ACHN (cell line): ENCODE measurements around the gene FGR.

Experiments used
- DNase-seq: peaks from one replicate; pipeline ENCODE4 v3.0.0-alpha.2; 2015
- in situ Hi-C: cut with HindIII; loops from 2 replicates; pipeline ENCODE4 v1.10.0; 2017; ENCODE audit warnings: low sequenced_read_pairs, low pct_ligation_motif_present, low pct_unique_long_range_greater_than_20kb

The FGR gene

DNA sequence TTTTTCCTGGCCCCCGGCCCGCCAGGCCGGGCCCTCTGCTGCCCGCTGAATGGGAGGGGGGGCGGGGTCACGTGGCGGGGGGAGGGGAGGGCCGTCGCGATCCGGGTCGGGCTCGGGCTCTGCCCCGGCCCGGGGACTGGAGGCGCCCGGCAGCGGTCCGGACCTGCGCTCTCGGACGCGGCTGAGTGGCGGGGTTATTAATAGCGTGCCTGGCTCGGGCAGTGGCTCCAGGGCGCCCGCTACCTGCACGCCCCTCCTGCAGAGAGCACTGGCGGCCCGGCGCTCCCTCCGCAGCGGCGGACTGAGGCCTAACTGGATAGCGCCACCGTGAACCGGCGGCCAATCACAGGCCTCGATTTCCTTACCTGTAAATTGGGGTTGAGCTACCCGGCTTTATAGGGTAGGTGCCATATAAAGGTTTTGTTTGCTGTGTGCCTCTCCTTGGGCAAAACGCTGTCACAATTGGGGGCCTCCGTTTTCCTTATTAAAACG lies 59.1 kb downstream of the FGR start:
- peak; percentile 53 for DNase-seq
- in situ Hi-C loops, result no loop called here

DNA sequence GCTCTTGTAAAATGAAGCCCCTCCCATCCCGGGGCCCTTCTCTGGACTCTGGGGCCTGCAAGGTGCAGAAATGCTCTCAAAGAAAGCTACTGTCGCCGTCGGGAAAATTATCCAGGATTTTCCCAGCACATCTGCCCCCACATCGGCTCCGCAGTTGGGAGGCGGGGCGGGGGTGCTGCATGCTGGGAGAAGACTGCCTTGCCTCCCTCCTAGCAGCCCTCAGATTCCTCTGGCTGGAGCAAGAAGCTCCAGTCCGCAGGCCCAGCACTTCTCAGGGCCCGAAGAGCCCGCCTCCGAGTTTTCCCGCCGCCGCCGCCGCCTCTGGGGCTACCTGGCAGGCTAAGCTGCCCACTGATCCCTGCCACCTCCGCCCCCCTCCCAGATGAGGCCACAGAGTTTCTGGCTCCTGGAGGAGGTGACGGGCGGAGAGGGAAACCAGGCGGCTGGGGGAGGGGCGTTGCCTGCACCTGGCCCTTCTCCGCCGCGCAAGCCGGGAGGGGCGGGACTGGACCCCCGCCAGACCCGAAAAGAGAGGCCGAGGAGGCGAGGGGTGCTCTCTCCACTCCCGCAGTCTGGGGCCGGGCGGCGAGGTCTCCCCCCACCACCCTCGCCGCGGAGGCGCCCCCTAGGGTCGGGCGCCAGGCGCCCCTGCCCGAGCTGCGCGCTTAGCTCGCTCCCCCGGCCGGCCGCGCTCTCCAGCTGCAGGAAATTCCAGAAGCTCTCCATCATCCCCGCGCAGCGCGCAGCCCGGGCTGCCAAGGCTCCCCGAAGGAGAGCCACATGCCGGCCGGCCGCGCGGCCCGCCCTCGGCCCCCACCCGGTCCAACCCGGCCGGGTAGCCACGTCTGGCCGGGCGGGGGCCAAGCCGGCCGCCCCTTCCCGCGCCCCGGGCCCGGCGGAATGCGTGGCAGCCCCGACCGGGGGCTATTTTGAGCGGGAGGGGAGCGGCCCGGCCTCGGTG lies 59.8 kb downstream of the FGR start:
- peak; percentile 79 for DNase-seq
- in situ Hi-C loops, result no loop called here

DNA sequence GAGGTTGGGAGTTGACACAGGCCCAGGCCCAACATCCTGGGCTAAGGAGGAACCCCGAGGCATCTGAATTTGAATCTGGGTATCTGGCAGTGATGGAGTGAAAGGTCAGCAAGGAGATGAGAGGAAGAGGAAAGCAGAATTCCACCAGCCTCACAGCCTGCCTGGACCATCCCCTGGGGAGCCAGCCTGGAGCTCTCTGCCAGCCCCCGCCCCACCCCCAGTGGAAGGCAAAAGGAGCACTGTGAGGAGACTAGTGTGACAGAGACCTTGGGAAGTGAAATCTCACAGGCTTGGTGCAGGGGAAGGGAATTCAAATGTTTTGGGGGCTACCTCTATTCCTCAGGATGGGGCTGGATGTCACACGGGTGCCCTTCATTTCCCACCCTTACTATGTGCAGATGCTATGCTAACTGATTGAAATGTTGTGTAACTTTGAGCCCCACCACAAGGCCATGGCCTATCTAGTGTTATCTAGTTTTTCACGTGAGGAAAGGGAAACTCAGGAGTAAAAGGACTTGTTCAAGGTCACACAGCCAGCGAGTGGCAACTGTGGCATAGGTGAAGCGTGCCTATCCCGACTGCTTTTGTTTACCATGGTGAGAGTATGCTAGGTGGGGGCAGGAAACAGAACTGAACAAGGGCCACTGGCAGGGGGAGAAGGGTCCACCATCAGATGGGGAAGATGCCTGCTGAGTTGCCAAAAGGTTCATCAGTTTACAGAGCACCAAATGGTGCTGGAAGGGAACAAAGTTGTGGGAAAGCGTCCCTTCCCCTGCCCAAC lies 60.8 kb downstream of the FGR start:
- in situ Hi-C loops, result no loop called here
- DNase-seq, result no peak

DNA sequence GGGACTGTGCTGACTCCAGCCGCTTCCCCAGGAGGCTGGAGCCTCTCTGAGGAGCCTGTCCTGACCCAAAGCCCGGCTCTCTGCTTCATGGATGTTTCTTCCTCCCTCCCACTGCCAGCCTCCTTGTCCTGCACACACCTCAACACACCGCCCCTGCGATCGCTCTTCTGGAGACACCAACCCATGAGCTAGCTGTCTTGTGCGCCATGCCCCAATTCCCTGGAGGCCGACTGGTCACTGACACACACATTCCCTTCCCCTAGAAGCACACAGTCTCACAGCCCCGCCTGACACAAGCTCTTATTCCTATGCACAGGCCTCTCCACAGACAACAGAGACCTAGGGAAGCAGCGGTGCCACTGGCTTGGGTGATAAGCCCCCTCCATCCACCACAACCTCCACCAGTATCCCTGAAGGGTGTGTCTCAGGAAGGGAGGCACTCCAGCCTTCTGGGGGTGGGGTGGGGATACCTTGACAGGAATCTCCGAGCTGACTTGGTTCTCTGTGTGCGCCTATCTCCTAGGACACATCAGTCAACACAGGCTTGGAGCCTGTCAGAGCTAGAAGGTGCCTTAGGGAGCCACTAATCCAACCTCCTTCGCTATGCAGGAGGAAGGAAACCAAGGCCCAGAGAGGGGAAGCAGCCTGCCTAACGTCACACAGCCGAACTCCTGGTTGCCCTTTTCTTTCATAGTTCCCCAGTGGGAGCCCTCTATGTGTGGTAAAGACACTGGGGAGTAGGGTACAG lies 62.1 kb downstream of the FGR start:
- in situ Hi-C loops, result no loop called here
- no peak for DNase-seq

DNA sequence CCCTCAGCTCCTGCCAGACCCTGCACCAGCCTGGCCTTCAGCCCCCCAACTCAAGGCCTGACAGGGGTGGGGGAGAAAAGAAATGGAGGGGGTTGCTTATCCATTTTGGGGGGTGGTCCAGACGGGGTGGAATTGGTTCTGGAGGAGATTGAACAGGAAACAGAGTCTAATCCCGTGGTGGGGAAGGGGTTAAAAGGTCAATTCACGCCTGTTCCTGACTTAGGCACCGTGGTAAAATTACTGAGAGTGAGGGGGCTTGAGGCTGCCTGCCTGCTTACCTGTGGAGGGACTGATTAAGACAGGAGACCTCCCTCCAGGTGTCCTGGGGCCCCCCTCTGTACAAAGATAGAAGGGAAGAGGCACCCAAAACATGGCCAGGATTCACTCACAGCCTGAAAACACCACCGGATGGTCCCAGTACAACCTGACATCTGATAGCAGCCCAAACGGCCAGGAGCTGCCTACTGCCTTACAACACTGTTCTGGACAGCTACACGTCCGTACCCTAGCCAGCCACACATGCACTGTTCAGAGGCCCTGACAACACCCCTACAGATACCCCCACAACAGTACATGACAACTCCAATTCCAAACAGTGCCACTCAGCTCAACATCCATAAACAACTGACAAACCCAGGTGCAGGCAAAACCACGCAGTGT lies 62.8 kb downstream of the FGR start:
- in situ Hi-C loops, result no loop called here
- no peak for DNase-seq

DNA sequence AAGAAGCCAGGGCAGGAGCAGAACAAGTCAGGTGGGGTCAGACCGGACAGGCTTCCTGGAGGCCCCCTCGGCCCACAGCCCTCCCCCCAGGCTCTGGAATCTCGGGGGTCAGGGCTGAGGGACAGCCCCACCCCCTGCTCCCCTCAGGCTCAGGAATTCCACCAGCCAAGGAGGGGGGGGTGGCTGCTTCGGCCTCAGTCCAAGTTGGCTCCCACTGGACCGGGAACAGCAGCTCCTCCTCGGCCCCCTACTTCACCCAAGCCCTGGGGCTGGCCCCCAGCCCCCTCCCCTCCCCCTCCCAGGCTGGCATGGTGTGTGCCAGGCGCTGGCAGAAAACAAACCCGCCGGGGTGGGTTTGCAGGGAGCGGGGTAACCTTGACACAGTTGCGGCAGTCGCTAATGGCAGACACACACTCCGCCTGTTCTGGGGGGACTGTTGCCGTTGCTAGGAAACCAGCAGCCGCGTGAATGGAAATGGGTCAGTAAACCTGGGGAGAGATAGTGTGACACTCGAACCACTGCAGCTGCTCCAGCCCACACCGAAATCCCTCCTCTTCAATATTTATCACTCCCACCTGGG lies 63.5 kb downstream of the FGR start:
- in situ Hi-C loops, result no loop called here
- no peak for DNase-seq

DNA sequence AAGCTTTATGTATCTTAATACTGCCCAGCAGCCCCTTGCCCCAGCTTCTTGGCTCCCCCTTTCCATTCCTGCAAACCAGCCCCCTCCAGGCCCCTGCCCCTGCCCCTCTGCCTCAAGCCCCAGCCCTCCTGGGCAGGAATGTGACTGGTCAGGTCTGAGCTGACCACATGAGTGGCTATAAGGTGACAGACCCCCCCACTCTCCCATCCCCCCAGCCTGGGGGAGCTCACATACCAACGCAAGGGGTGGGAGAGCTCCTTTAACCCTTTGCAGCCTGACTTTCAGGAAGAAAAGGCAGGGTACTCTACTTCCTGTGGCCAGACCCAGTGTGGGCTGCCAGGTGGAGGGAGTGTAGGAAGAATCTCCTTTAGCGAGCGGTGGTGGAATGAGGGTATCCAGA lies 64.2 kb downstream of the FGR start:
- in situ Hi-C loops, result no loop called here
- DNase-seq, result no peak

DNA sequence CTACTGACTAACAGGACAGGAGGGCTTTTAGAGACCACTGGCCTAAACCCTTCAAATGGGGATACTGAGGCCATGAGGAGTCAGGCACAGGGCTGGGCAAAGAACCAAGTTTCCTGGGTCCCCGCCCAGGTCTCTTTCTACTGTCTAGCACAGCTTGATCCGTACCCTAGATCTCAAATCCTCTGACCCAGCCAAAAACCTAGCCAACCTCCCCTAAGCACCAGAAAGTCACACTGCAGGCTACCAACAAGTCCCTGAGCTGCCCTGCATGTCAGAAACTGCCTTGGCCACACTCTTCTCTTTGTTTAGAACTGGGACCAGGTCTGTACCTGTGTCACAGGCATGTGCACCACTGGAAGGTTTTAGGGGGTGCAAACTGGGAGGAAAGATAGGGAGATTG lies 64.6 kb downstream of the FGR start:
- DNase-seq, result no peak
- in situ Hi-C loops, result no loop called here

DNA sequence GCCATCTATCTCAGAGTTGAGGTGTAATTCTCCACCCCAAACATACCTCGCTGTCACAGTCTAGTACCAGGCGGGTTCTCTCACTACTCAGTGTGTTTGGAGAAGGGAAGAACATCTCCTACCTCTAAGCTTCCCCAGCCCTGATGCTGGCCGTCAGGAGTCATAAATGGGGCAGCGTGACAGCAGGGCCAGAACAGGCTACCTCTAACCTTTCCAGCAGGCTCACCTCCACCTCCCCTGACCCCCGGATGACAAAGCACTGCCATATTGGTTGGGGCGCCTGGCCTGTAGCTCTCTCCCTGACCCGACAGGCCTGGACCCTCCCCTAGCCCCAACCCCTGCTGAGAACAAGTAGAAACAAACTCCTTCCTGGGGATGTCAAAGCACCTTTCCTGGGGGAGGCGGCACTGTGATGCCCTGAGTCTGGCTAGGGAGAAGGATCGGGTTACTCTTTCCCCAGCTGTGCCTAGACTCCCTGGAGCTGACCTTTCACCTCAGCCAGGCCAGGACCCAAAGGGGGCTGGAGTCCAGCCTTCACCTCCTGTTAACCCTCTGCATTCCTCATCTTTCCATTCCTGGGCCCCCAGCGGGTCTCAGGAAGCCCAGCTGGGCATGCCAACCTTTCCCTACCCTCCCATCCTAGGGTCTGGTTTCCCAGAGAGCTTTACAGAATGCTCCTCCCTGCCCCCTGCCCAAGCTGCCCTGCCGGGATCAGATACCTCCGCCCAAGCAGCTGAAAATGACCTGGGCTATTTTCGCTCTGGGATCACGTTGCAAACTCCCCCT lies 65.3 kb downstream of the FGR start:
- no peak for DNase-seq
- in situ Hi-C loops, result no loop called here

DNA sequence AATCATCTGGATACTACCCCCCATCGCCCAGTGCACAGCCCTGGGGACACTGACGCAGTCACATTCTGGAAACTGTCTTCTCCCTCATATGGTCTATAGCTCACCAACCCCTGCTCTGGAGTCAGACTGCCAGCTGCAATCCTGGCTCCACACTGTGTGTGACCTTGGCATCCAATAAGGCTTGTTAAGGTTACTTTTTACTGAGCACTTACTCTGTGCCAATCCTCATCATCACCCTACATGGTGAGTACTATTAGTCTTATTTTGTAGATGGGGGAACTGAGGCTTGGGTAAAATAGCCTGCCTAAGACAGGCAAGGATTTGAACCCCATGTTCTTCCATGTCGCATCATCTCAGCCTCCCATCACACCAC lies 65.9 kb downstream of the FGR start:
- in situ Hi-C loops, result no loop called here
- DNase-seq, result no peak

DNA sequence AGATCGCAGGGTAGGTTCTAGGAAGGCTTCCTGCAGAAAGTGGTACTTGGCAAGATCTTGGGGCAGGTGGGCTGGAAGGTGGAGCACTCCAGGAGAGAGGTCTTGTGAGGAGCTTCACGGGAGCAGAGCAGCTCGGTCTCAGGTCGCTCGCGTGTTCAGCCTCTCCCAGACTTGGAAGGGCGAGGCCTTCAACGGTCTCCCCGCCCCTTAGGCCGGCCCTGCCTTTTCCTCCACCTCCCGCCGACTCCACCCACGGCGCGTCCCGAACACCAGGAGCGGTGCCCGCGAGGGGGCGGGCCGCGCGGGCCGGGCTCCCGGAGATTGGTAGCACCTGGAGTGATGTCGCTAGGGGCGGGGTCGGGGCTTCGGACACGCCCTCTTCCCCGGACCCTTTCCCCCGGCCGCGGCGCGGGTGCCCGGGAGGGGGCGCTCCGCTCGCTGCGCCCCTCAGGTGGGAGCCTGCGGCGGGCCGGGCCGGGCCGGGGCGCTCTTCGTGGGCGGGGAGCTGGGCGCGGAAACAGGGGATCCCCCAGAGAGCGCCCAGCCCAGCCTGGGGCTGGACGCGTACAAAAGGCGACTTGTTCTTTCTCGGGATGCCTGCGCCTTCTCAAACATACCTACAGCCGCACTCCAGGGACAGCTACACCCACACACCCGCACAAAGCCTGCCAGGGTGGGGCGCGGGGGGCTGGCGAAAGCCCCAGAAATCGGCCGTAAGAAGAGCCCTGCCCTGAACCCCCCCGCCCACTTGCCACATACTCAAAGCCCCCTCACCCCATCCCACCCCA lies 66.5 kb downstream of the FGR start:
- DNase-seq, result peak; percentile 93
- in situ Hi-C loops, result no loop called here

DNA sequence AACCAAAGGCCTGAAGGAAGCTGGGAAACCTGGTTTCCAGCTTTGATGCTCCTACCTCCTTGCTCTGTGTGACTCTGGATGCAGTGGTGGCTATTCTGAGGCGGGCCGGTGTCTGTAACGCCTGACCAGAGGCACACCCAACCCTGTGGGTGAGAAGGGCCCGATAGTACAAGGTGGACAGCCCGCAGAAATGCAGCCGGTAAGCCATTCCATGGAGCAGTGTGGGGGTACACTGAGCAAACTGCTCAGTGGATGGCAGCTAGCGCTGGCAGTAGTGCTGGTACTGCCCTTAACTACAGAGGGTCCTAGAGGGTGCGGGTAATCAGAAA lies 67.0 kb downstream of the FGR start:
- no peak for DNase-seq
- in situ Hi-C loops, result no loop called here

DNA sequence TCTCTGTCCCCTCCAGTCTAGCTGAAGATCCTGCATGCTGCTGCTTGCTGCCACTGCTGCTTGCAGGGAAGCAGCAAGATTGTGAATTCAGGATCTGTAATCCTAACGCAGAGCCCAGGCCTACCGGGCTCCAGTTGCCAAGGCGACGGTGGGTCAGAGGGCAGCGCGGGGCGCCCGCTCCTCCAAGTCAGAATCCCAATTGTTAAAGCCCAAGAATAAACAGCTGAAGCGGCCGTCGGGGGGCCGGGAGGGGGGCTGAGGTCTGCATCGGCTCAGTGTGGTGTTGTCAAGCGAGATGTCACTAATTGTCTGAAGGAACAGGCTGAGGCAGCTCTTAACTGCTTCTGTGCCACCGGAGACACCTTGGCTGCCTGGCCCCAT lies 67.8 kb downstream of the FGR start:
- in situ Hi-C loops, result no loop called here
- no peak for DNase-seq

DNA sequence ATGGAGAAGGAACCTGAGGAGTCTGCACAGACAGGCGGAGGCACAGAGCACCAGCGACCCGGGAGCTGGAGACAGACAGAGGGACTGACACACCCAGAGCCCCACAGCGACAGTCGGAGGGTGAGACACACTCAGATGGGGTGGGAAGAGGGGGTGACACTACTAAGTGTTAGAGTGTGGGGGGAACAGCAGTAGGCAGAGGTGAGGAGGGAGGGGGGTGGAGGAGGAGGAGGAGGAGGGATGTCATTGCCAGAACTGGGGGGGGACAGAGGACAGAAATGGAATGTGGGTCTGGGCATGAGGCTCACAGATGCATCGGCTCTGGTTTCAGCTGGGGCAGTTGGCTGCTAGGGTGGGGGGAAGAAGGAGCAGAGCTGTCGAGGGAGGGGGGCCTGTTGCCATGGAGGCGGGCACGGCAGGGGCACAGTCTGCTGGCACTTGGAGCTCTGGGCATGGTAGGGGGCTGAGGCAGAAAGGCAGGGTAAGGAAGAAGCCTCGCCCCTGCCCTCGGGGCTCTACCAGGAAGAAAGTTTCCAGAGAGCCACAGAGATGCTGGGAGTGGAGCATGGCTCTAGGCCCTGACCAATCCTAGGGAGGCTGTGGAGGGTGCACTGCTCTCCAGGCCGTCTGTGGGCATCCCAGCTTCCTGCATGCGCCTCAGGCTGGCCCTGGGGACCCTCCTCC lies 68.4 kb downstream of the FGR start:
- in situ Hi-C loops, result no loop called here
- no peak for DNase-seq

DNA sequence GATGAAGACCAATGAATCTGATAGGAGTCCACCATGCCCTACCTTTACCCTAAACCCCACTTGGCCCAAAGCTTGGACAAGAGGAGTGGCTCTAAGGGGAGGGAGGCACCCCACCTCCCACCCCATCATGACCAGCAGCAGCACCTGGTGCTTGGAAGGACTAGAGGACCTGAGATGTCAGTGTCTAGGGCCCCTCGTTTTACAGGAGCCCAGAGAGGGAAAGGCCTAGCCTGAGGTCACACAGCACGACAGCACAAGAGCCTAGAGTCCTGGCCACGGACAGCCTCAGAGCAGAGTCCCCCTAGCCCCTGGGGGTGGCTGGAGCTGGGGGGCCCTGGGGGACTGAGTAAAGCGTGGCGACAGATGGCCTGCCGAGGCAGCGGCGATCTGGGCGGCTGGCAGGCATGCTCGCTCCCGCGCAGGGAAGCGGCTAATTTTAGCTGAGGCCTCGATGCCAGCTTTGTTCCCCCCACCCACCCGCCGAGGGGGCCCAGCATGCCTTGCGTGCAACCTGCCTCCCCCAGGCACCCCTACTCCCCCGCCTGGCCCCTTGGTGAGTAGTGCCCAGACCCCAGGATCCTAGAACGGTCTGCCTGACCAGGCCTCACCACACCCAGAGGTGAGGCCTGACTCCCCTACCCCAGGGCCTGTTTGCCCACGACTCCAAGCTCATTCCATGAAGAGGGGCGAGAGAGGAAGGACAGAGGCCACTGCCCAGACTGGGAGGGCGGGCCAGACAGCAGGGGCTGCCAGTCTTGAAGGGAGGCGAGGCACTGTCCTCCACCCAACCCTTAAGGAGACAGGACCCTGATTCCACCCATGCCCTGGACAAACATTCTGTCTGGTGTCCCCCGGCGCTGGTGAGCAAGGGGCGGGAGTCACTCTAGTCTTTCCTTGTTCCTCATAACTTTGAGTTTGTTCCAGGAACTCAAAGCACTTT lies 70.0 kb downstream of the FGR start:
- in situ Hi-C loops, result no loop called here

More for the DNA sequence above, 70.0 kb downstream of the FGR start:
- DNase-seq, result no peak
